GM18499 (cell line): Measurements from ENCODE around the gene NAGS.
"Not testable (repeated sequence)": the region's sequence is repeated elsewhere in the genome, so short reads cannot be mapped to it uniquely, and the experiment has no call there.

Source experiments
- ATAC-seq: cut with Tn5 transposase; IDR thresholded peaks from one replicate; pipeline ENCODE4 v1.9.1; 2021; ENCODE audit warnings: moderate number of reproducible peaks; ENCODE audit not compliant: insufficient read depth, unreplicated experiment

NAGS gene

DNA sequence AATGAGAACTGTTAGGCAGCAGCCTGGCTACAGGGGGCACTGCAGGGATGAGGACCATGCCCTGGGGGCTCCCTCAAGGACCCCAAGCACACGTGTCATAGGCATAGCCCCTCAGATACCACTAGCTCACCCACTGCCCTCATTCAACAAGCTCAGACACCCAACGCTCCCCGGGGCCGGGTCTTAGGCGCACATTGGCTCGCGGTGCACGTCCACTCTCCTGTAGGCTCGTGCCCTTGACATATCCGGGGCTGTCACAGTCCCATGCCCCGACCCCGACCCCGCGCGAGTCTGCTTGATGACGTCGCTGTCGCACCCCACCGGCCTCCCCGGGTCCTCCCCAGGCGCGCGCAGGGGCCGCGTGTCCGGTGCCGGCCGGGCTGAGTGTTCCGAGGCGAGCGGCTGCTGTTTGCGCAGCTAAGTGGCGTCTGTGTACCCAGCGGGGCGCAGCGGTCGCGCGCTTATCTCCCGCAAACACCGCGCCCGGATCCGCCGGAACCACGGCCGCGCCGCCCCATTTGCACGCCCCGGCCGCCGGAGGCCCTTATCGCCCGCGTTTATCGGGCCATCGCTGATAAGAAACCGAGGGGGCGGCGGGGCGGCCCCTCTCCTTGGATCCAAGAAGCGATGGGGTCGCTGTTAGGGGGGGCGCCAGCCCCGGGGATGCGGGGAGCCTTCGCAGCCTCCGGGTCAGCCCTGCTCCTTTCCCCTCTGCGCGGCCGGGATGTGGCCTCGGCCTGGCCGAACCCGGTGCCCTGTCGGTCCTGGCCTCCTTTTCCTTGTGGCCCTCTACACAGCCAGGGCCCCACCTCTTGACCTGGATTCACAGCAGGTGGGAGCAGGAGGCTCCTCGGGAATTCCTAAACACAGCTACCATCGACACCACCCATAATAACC, 20.7 kb upstream of the NAGS start:
- ATAC-seq = no peak

DNA sequence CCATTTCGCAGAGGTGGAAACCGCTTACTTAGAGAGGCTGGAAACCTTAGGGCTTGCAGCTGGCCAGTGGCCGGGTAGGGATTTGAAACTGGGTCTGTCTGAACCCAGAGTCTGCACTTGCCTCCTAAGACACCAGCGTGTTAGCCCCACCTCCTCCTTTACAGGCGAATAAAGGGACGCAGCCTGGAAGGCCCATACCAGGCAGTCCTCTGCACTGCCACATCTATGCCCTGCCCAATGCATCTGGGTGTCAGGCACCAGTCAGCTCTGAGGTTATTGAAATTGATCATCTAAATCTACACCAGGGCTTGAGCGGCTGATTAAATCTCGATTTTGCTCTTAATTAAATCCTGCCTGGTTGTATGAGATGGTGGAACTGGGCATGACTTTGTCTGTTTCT, 19.9 kb upstream of the NAGS start:
- ATAC-seq = no peak

DNA sequence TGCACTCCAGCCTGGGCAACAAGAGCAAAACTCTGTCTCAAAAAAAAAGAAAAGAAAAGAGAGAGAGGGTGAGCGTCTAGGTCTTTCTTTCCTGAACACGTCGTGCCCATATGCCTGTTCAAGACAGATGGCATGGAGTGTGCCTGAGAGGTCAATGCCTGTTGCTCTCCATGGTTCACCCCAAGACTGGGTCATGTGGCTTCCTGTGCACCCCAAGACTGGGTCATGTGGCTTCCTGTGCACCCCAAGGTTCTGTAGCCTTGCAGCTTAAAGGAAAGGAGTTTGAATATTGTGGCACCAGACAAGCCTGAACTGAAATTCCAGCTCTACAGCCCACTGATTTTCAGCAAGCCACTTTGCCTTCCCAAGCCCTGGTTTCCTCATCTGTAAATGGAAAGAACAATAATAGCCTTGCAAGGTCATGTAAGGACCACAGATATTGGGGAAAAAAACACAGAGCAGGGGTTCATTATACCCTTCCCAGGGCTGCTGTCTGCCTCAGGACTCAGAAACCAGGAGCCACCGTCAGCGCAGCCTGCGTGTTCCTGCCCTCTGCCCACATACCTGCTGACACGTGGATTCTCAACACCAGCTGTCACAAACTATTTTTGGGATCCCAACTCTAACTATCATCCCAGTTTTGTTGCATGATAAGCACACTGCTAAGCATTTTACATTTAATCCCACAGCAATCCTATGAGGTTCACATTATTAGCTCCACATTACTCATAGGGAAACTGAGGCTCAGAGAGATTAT, 18.0 kb upstream of the NAGS start:
- no peak for ATAC-seq

GRCh38 chr17:43987131-43988021, 17.0 kb upstream of the NAGS start:
- ATAC-seq = no peak

- ATAC-seq = no peak
Observed at GRCh38 chr17:43988301-43988700, 16.1 kb upstream of the NAGS start.

GRCh38 chr17:43992641-43993040, 11.8 kb upstream of the NAGS start:
- ATAC-seq = no peak

DNA sequence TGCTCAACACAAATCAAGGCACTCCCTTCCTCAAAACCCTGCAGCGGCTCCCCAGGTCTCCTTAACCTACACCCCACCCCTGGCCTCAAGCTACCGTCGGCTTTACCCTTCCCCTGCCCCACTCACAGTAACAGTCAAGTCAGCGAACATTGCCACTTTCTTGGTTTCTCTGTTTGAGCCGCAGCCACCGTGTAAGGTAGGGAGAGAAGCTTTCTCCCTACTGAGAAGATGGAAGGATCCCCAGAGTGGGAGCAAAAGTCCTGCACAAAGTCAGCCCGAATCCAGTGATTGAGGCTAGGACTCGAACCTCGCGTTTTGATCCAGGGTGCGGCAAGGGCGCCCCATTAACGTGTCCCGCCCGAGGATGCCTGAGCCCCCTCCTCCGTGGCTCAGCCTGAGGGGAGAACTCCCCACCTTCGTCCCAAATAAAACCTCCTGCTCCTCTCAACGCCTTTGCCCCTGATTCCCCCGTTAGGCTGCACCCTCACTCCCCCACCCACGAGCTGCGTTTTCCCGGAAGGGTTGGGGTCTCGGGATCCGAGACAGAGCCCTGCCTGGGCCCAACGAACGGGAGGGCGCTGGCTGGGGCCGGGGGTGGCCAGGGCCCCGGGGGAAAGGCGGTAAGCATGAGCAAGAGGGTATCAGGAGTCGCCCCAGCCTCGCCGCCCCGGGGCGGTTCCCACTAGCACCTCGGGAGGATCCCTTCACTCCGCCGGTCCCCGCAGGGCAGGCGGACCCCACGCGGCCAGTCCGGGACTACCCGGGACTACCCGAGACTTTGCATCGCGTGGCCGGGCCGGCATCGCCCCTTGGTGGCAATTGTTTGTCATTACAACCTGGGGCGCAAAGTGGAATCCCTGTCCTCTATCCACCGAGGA, 9.9 kb upstream of the NAGS start:
- no peak for ATAC-seq

DNA sequence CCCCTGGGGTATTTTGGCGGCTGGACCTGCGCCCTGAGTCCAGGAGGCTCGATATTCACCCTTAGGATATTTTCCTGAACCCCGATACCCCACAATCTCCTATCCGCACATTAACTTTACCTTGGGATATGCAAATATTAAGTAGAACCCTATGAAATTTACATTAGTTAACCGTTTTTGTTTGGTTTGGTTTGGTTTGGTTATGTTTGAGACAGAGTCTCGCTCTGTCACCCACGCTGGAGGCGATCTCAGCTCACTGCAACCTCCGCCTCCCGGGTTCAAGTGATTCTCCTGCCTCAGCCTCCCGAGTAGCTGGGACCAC, 9.3 kb upstream of the NAGS start:
- no peak for ATAC-seq

DNA sequence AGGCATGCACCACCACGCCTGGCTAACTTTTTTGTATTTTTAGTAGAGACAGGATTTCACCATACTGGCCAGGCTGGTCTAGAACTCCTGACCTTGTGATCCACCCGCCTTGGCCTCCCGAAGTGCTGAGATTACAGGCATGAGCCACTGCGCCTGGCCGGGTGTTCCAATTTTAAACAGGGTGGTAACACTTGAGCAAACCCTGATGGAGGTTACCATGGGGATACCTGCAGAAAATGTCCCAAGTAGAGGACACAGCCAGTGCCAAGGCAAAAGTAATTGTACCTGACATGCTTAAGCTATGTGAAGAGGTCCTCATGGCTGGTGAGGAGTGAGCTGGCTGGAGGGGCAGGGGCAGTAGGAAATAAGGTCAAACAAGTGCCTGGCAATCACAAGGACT, 7.2 kb upstream of the NAGS start:
- not testable (repeated sequence) for ATAC-seq

GRCh38 chr17:43998552-43998951, 5.9 kb upstream of the NAGS start:
- ATAC-seq = no peak

DNA sequence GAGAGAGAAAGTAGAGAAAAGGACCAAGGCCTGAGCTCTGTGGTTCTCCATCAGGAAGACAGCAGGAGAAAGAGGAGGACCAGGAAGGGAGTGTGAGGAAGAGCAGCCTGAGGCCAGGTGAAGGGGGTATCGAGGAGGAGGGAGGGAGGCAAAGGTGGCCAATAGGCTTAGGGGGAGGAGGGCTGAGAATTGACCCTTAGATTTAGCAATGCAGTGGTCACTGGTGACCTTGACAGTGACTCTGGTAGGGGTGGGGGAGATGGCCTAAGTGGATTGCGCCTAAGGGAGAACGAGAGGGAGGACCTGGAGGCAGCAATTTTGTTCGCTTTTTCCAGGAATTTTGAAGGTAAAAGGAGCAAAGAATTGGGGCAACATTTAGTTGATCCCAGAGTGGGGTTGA, 5.4 kb upstream of the NAGS start:
- ATAC-seq = no peak

DNA sequence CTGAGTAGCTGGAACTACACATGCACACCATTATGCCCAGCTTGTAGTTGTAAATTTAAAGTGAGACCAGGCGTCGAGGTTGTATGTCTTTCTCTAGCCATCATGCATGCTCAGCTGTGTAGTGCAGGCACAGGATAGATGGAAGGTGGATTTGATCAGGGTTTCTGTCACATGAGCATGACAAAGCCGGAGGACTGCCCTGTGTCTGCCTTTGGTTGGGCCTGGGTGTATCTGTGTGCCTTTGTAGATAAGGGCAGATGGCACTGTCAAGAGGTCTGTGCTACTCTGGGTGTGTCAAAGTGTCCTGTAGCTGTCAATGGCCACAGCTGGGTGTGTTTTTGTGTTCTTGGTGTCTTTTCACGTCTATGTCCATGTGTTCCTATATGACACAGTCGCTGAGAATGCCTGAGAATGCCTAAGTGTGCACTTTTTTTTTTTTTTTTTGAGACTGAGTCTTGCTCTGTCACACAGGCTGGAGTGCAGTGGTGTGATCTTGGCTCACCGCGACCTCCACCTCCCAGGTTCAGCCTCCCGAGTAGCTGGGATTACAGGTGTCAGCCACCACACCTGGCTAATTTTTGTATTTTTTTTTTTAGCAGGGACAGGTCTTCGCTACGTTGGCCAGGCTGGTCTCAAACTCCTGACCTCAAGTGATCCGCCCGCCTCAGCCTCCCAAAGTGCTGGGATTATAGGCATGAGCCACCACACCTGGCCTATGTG, 4.1 kb upstream of the NAGS start:
- no peak for ATAC-seq

DNA sequence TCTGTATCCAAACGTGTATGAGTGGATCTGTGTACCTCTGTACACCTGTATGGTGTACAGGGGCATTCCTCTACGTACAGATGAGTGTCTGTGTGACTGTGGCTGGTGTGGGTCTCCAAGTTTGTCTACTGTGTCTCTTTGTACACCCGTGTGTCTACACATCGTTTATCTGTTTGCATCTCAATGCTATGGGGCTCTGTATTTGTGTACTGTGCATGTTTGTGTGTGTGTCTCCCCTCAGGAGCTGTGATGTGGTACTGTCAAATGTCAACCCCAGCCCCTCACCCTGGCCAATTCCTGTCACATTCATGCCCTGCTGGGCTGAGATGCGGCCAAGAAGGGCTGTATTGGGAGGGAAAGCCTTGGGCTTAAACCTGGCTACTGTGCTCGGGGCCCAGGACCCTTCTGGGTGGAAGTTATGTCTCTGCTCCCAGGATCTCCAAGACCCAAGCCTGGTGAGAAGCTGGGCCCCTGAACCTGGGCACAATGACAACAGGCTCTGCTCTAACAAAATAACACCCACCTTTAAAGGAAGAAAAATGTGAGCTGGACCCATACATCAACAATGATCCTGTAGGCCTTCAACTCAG, 3.5 kb upstream of the NAGS start:
- no peak for ATAC-seq

DNA sequence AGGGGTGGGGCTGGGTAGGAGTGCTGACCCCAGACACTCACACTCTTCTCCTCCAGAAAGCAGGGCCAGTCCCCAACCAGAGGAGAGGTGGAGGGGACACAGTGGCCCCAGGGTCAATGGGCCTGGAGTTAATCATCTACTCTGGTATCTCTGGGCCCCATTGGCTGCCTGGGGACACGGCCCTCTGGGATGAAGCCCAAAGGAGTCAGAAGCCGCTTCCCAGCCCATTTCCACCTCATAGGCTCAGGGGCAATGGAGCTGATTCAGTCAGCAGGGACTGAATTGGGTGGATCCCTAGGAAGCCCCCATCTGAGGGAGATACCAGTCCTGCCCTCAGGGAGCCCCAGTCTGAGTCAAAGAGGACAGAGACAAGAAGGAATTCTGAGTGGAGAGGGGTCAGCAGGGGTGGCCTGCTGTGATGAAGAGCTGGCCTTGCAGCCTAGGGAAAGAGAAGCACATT, 2.9 kb upstream of the NAGS start:
- no peak for ATAC-seq

DNA sequence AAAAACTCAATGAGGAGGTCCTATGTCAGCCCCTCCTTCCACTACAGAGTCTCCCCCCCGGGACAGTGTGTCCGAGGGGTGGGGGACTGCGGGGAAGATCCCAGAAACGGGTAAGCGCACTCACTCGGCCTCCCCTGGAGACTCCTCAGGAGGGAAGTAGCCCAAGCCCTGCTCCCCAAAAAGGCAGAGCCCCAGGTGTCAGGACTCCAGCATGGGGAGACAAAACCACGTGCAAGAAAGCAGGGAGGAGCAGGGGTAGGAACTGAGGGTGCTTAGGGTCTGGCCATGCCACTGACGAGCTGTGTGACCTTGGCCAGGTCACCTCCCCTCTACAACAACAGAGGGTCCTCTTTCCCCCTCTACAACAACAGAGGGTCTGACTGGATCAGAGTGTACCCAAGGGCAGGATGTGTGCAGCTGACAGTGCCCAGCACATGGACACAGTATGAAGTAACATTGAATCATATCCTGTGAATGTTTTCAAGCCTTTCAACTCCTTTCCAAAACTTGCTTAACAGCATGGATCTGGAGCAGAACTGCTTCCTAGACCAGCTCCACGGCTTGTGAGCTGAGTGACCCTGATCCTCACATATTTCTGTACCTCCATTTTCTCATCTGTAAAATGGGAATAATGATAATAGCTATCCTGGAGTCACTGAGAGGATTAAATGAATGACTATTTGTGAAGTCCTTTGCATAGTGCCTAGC, 2.1 kb upstream of the NAGS start:
- no peak for ATAC-seq

DNA sequence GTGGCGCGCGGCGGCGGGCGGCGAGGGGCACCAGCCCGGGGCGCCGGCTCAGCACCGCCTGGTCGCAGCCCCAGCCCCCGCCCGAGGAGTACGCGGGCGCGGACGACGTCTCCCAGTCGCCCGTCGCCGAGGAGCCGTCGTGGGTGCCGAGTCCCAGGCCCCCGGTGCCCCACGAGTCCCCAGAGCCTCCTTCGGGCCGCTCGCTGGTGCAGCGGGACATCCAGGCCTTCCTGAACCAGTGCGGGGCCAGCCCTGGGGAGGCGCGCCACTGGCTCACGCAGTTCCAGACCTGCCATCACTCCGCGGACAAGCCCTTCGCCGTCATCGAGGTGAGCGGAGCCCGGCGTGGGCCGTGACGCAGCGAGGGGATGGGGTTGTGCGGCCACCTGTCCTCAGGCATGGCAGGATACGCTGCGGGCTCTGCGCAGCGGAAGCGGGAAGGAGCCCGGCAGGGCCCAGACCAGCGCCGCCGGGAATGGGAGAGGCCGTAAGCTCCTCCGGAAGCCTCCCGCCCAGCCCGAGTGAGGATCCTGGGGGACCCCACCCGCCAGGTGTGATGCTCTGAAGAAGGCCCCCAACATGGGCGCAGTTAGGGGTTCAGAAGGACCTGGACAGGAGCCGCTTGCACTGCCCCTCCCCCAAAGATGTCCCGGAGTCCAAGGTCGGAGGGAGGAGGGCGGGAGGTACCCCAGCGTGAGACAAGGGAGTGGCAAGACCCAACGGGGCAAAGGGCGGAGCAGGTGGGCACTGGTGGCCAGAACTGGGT, 522 bp downstream of the NAGS start:
- ATAC-seq = no peak

DNA sequence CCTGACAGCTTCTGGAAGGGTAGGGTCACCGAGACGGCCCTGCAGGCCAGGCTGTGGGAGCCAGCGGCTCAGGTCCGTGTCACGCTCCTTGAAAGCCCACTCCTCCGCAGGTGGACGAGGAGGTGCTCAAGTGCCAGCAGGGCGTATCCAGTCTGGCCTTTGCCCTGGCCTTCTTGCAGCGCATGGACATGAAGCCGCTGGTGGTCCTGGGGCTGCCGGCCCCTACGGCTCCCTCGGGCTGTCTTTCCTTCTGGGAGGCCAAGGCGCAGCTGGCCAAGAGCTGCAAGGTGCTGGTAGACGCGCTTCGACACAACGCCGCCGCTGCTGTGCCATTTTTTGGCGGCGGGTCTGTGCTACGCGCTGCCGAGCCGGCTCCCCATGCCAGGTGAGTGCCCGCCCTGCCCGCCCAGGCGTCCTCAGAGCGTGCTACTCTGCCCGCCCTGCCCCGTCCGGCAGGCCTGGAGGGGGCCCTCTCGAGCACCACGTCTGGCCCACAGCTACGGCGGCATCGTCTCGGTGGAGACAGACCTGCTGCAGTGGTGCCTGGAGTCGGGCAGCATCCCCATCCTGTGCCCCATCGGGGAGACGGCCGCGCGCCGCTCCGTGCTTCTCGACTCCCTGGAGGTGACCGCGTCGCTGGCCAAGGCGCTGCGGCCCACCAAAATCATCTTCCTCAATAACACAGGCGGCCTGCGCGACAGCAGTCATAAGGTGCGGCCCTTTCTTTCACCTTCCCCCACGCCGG, 1.3 kb downstream of the NAGS start:
- no peak for ATAC-seq
